ENCODE results near the gene INPP5F.

INPP5F gene
- 25.3 to 75.1 (median 29.3) reads per million in 4 experiments for total RNA-seq

- DNase-seq, result peak; percentile 98
Measured at GRCh38 chr10:119725828-119726675, at the start of gene INPP5F. Gene INPP5F, plus strand, starts transcription at chr10:119726050. Its CDS starts 213 bp downstream, at chr10:119726263.

DNA sequence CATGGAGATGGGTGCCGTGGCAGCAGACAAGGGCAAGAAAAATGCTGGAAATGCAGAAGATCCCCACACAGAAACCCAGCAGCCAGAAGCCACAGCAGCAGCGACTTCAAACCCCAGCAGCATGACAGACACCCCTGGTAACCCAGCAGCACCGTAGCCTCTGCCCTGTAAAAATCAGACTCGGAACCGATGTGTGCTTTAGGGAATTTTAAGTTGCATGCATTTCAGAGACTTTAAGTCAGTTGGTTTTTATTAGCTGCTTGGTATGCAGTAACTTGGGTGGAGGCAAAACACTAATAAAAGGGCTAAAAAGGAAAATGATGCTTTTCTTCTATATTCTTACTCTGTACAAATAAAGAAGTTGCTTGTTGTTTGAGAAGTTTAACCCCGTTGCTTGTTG is 48.7 kb upstream of the INPP5F start:
- no peak for DNase-seq

DNA sequence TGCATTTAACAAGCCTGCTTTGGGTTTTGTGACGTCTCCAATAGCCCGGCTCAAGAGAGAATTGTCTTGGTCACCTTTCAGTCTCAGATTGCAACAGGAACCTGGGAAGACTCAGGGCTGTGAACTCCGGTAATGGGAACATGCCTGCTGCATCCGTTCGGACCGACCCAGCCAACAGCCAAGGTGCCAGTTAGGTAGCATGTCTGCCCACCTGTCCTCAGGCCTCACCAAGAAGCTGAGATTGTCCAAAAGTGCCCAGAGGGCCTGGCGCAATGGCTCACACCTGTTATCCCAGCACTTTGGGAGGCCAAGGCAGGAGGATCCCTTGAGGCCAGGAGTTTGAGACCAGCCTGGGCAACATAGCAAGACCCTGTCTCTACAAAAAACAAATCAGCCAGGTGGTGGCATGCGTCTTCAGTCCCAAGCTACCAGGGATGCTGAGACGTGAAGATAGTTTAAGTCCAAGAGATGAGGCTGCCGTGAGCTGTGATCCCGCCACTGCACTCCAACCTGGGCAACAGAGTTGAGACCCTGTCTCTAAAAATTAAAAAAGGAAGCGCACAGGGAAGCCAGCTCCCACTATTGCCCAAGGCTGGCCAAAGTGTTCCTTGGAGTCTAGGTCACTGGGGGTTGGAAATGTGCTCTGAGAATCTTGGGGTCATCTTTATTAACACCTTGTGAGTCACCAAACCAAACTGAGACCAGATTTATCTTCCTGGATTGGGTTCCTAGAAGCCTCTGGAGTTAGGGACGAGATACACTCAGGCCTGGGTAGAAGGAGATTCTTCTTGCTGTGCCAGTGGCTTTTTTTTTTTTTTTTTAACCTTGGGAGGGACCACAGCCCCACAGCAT is 47.7 kb upstream of the INPP5F start:
- no peak for DNase-seq

DNA sequence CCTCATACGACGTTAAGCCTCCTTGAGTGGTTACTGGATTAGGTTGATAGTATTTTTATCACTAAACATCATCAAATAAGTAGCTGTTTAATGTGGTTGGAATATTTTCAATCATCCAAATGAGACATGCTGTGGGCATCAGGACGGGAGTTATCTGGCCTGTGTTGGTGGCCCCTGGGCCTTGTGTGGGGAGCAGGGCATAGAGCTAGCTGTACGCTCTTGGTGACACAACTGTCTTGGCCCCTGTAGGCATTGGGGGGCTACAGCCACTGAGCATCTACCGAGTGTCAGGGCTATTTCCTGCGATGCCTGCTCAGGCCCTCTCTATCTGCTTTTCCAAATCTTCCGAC is 46.4 kb upstream of the INPP5F start:
- DNase-seq, result no peak

GRCh38 chr10:119680050-119680449 is 45.8 kb upstream of the INPP5F start:
- DNase-seq, result no peak

GRCh38 chr10:119680650-119681081 is 45.2 kb upstream of the INPP5F start:
- no peak for DNase-seq

GRCh38 chr10:119686465-119687191 is 39.2 kb upstream of the INPP5F start:
- DNase-seq, result peak; percentile 68

DNA sequence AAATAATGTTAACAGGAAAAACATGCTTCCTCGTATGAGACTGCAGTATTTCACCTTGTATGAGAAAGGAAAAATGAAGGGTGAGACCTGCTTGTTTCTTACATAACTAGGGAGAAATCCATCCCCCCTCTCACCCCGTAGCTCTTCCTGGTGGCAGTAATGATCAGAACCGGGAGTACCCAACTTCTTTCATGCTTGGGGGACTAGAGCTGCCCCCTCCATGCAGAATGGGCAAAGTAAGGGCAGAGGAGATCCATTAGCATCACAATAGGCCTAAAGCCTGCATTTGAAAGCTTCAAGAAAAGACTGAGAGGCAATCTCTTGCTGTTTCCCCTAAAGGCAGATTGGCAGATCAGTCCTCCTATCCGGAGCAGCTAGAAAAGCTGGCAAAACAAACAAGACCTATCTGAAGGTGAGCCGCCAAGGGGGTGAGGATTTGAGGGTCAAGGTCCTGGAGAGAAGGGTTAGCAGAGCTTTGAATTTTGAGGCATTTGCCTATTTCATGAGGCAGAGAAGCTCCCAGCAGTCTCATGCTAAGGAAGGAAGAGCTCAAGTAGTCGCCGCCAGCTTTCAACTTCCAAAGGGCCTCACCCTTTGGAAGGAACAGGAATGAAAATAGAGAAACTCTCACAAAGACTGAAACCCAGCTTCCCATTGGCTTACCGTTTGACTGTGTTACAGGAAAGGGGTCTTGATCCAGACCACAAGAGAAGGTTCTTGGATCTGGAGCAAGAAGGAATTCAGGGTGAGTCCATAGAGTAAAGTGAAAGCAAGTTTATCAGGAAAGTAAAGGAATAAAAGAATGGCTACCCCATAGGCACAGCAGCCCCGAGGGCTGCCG is 38.4 kb upstream of the INPP5F start:
- no peak for DNase-seq

- no peak for DNase-seq
Measured at GRCh38 chr10:119688033-119688508, 37.8 kb upstream of the INPP5F start.

GRCh38 chr10:119689016-119689580 is 36.8 kb upstream of the INPP5F start:
- no peak for DNase-seq

DNA sequence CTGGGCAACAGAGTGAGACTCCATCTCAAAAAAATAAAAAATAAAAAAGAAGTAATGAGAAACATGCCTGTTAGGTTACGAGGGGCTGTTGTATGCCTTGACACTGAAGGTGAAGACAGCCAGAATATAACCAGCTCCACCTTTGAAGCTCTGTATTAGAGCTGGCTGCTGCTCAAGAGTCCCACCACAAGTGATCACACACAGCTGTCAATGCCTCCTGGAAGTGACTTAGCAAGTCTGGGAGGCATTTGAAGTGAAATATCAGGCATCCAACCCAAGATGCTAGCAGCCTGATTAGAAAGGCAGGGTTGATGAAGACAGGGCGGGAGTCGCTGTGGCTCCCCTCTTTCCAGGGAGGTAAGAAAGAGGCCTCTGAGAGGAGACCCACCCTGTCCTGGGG is 34.1 kb upstream of the INPP5F start:
- DNase-seq, result no peak

DNA sequence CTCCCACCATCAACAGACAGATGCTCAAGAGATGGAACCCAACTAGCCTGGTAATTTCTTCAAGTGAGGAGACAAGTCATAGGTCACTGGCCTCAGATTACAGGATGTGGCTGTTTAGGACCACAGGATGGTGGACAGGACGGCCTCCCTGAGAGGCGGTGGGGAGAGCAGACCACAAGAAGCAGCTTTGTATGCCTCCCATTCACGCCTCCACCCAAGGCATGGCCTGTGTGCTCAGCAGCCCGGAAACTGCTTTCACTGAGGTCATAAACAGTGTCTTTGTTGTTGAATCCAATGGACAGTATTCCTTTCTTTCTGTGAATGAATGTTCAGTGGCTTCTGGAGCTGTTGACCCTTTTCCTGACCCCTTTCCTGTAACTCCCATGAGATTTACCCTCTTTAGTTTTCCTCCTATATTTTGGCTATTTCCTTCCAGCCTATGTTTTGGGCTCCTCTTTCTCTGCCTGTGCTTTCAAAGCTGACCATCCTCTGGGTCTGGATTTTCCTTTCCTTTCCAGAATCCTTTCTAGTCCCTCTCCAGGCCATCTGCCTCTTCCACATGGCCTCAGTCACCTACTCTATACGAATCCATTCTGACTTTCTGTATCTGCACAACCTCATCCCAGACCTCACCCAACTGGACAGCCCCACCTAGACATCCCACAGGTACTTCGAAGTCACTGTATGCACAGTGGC is 32.4 kb upstream of the INPP5F start:
- no peak for DNase-seq

DNA sequence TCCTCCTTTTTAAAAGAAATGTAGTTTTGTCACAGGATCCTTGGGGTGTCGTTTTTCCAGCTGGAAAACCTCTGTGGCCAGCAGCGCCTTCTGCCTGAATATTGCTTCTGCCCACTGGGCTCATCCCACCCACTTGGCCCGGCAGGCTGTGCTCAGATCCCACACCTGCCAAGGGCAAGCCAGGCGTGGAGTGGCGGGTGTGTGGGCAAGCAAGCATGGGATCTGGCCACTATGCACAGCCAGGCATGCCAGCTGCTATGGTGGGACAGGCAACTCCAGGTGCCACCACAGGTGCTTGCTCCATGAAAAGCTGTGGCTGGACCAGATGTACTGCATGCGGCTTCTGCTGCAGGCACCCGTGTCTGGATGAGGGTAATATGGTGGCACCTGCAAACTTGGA is 31.2 kb upstream of the INPP5F start:
- no peak for DNase-seq

GRCh38 chr10:119700321-119700954 is 25.4 kb upstream of the INPP5F start:
- no peak for DNase-seq

DNA sequence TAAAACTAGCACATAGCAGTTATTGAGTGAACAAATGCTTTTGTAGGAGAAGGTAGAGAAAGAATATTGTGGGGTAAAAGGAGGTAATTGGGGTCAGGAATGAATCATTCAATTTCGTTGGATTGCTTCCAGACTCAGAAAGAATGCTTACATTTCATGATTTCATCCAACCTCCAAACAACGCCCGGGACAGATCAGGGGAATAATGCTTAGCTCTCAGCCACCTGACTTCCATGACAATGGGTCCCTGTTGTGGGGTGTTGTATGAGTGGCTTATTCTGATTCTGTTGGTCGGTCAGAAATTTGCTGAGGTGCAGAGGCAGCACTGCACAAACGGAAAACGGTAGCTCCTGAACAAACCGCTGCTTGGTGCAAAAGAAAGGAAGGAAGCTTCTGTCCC is 24.0 kb upstream of the INPP5F start:
- DNase-seq, result no peak

GRCh38 chr10:119702583-119702982 is 23.3 kb upstream of the INPP5F start:
- no peak for DNase-seq

- DNase-seq, result no peak
Measured at GRCh38 chr10:119703903-119704508, 21.8 kb upstream of the INPP5F start.

GRCh38 chr10:119705434-119705831 is 20.4 kb upstream of the INPP5F start:
- no peak for DNase-seq

GRCh38 chr10:119706521-119707278 is 19.1 kb upstream of the INPP5F start:
- no peak for DNase-seq
